ENCODE data around the gene PROP1.

DNA sequence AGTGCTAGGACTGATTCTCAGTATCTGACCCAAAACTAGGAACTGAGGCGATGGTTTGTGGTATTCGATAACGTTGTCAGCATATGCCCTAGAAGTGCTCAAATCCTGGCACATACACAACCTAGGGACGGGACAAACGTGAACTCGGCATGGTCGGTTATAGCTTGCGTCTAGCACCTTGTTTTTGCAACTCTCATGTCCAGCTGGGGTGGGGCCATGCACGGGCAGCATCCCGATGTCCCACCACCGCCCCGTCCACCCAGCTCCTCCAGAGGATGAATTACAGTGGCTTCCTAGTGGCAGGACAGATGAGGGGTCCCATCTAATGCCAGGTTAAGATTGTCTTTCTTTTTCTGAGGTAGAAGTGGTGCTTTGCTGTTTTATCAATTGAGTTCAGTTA is 31.6 kb downstream of the PROP1 start:
- TF ChIP-seq, protein P1, sequence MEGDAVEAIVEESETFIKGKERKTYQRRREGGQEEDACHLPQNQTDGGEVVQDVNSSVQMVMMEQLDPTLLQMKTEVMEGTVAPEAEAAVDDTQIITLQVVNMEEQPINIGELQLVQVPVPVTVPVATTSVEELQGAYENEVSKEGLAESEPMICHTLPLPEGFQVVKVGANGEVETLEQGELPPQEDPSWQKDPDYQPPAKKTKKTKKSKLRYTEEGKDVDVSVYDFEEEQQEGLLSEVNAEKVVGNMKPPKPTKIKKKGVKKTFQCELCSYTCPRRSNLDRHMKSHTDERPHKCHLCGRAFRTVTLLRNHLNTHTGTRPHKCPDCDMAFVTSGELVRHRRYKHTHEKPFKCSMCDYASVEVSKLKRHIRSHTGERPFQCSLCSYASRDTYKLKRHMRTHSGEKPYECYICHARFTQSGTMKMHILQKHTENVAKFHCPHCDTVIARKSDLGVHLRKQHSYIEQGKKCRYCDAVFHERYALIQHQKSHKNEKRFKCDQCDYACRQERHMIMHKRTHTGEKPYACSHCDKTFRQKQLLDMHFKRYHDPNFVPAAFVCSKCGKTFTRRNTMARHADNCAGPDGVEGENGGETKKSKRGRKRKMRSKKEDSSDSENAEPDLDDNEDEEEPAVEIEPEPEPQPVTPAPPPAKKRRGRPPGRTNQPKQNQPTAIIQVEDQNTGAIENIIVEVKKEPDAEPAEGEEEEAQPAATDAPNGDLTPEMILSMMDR (IDR thresholded peaks at IDR 0.05; ENCODE audit: poor library complexity, severe bottlenecking): no peak
- TF ChIP-seq EP300 (conservative IDR thresholded peaks at IDR 0.05; ENCODE audit: poor library complexity, severe bottlenecking) (no peak), EZH2 (IDR thresholded peaks at IDR 0.05; ENCODE audit: borderline replicate concordance, insufficient read depth, low read length, poor library complexity, severe bottlenecking) (no peak), TAF1 (IDR thresholded peaks at IDR 0.05; ENCODE audit: low read depth) (no peak), POLR2AphosphoS5 (IDR thresholded peaks at IDR 0.05) (no peak), MXI1 (conservative IDR thresholded peaks at IDR 0.05; ENCODE audit: poor library complexity, severe bottlenecking) (no peak), SMC3 (conservative IDR thresholded peaks at IDR 0.05; ENCODE audit: poor library complexity) (no peak)

Measured in neural cell (in vitro differentiated cells).